ENCODE data around the gene DNASE2. TPM values are rescaled to one million over a fixed set of nuclear protein-coding genes. Genes with fewer than 3 reads are reported as not detected.

DNASE2 gene
- total and polyA plus RNA-seq, 9 donors, result 5.7 to 12.3 (median 10.0) TPM

- H3K27me3 ChIP-seq (ENCODE audit: control insufficient read depth, insufficient read depth, low read length), result peaks cover 62% of the 10 kb centered on the region
- WGBS (ENCODE audit: insufficient coverage), result 87% methylated on average over 3 of the region's 3 CpGs
Measured at GRCh38 chr19:12843999-12844732, 37.1 kb downstream of the DNASE2 start.

GRCh38 chr19:12843328-12843727 lies 37.9 kb downstream of the DNASE2 start:
- Histone ChIP-seq H3K9me3 (replicated peaks; ENCODE audit: control insufficient read depth, low read depth, low read length) (no peaks in the 10 kb centered on the region), H3K4me3 (ENCODE audit: low read length) (no peak overlapping the region), H3K4me1 (ENCODE audit: control insufficient read depth, insufficient read depth, low read length) (peaks cover 16% of the 10 kb centered on the region), H3K27ac (ENCODE audit: low read length) (no peak overlapping the region), H3K36me3 (ENCODE audit: control insufficient read depth, insufficient read depth, low read length) (no peaks in the 10 kb centered on the region), H3K27me3 (ENCODE audit: control insufficient read depth, insufficient read depth, low read length) (peaks cover 71% of the 10 kb centered on the region)
- 87% methylated on average over 6 of the region's 11 CpGs for WGBS (ENCODE audit: insufficient coverage)
- no peak for DNase-seq

More at GRCh38 chr19:12843999-12844732, 37.1 kb downstream of the DNASE2 start:
- DNase-seq, result no peak
- H3K27ac ChIP-seq (ENCODE audit: low read length), result no peak overlapping the region
- H3K4me3 ChIP-seq (ENCODE audit: low read length), result no peak overlapping the region
- H3K9me3 ChIP-seq (replicated peaks; ENCODE audit: control insufficient read depth, low read depth, low read length), result no peaks in the 10 kb centered on the region
- H3K36me3 ChIP-seq (ENCODE audit: control insufficient read depth, insufficient read depth, low read length), result no peaks in the 10 kb centered on the region
- peaks cover 12% of the 10 kb centered on the region for H3K4me1 ChIP-seq (ENCODE audit: control insufficient read depth, insufficient read depth, low read length)

GRCh38 chr19:12842511-12842910 lies 38.7 kb downstream of the DNASE2 start:
- Histone ChIP-seq H3K4me1 (ENCODE audit: control insufficient read depth, insufficient read depth, low read length) (peaks cover 16% of the 10 kb centered on the region), H3K9me3 (replicated peaks; ENCODE audit: control insufficient read depth, low read depth, low read length) (no peaks in the 10 kb centered on the region), H3K4me3 (ENCODE audit: low read length) (no peak overlapping the region), H3K27ac (ENCODE audit: low read length) (no peak overlapping the region), H3K36me3 (ENCODE audit: control insufficient read depth, insufficient read depth, low read length) (no peaks in the 10 kb centered on the region), H3K27me3 (ENCODE audit: control insufficient read depth, insufficient read depth, low read length) (peaks cover 73% of the 10 kb centered on the region)
- DNase-seq, result no peak
- WGBS (ENCODE audit: insufficient coverage), result 93% methylated on average over 18 of the region's 18 CpGs

GRCh38 chr19:12841094-12841493 lies 40.2 kb downstream of the DNASE2 start:
- H3K27ac ChIP-seq (ENCODE audit: low read length), result no peak overlapping the region
- 0% methylated on average over 25 of the region's 29 CpGs for WGBS (ENCODE audit: insufficient coverage)
- H3K9me3 ChIP-seq (replicated peaks; ENCODE audit: control insufficient read depth, low read depth, low read length), result no peaks in the 10 kb centered on the region
- H3K27me3 ChIP-seq (ENCODE audit: control insufficient read depth, insufficient read depth, low read length), result peaks cover 79% of the 10 kb centered on the region
- H3K4me3 ChIP-seq (ENCODE audit: low read length), result no peak overlapping the region
- H3K4me1 ChIP-seq (ENCODE audit: control insufficient read depth, insufficient read depth, low read length), result peaks cover 12% of the 10 kb centered on the region
- H3K36me3 ChIP-seq (ENCODE audit: control insufficient read depth, insufficient read depth, low read length), result no peaks in the 10 kb centered on the region
- DNase-seq, result no peak

- Histone ChIP-seq H3K36me3 (ENCODE audit: control insufficient read depth, insufficient read depth, low read length) (no peaks in the 10 kb centered on the region), H3K27me3 (ENCODE audit: control insufficient read depth, insufficient read depth, low read length) (peaks cover 83% of the 10 kb centered on the region), H3K9me3 (replicated peaks; ENCODE audit: control insufficient read depth, low read depth, low read length) (no peaks in the 10 kb centered on the region), H3K4me3 (ENCODE audit: low read length) (no peak overlapping the region), H3K4me1 (ENCODE audit: control insufficient read depth, insufficient read depth, low read length) (peaks cover 12% of the 10 kb centered on the region), H3K27ac (ENCODE audit: low read length) (no peak overlapping the region)
- no peak for DNase-seq
- 8% methylated on average over 29 of the region's 43 CpGs for WGBS (ENCODE audit: insufficient coverage)
Measured at GRCh38 chr19:12840091-12841079, 40.9 kb downstream of the DNASE2 start.

- DNase-seq, result no peak
- Histone ChIP-seq H3K4me1 (ENCODE audit: control insufficient read depth, insufficient read depth, low read length) (peaks cover 17% of the 10 kb centered on the region), H3K27me3 (ENCODE audit: control insufficient read depth, insufficient read depth, low read length) (peaks cover 90% of the 10 kb centered on the region), H3K4me3 (ENCODE audit: low read length) (no peak overlapping the region), H3K36me3 (ENCODE audit: control insufficient read depth, insufficient read depth, low read length) (no peaks in the 10 kb centered on the region), H3K9me3 (replicated peaks; ENCODE audit: control insufficient read depth, low read depth, low read length) (no peaks in the 10 kb centered on the region), H3K27ac (ENCODE audit: low read length) (no peak overlapping the region)
- WGBS (ENCODE audit: insufficient coverage), result 23% methylated on average over 8 of the region's 21 CpGs
Measured at GRCh38 chr19:12838886-12839756, 42.1 kb downstream of the DNASE2 start.

GRCh38 chr19:12838182-12838885 lies 42.9 kb downstream of the DNASE2 start, which contains the start of gene MAST1:
MAST1 (plus strand) TSS chr19:12838515; CDS start chr19:12838573, 58 bp downstream.
- Histone ChIP-seq H3K27me3 (ENCODE audit: control insufficient read depth, insufficient read depth, low read length) (peaks cover 90% of the 10 kb centered on the region), H3K9me3 (replicated peaks; ENCODE audit: control insufficient read depth, low read depth, low read length) (no peaks in the 10 kb centered on the region), H3K27ac (ENCODE audit: low read length) (no peak within 1 kb of the TSS), H3K4me3 (ENCODE audit: low read length) (no peak within 1 kb of the TSS), H3K4me1 (ENCODE audit: control insufficient read depth, insufficient read depth, low read length) (peaks cover 18% of the 10 kb centered on the region), H3K36me3 (ENCODE audit: control insufficient read depth, insufficient read depth, low read length) (no peaks in the 10 kb centered on the region)
- WGBS (ENCODE audit: insufficient coverage), result under 1% methylated on average over 61 of the region's 69 CpGs
- DNase-seq, result no peak

- WGBS (ENCODE audit: insufficient coverage), result 76% methylated on average over 2 of the region's 4 CpGs
- H3K9me3 ChIP-seq (replicated peaks; ENCODE audit: control insufficient read depth, low read depth, low read length), result no peaks in the 10 kb centered on the region
- no peak for DNase-seq
Measured at GRCh38 chr19:12837225-12837624, 44.0 kb downstream of the DNASE2 start.

GRCh38 chr19:12836529-12836863 lies 44.8 kb downstream of the DNASE2 start:
- Histone ChIP-seq H3K27ac (ENCODE audit: low read length) (no peak overlapping the region), H3K4me1 (ENCODE audit: control insufficient read depth, insufficient read depth, low read length) (peaks cover 26% of the 10 kb centered on the region), H3K27me3 (ENCODE audit: control insufficient read depth, insufficient read depth, low read length) (peaks cover 90% of the 10 kb centered on the region), H3K9me3 (replicated peaks; ENCODE audit: control insufficient read depth, low read depth, low read length) (no peaks in the 10 kb centered on the region), H3K36me3 (ENCODE audit: control insufficient read depth, insufficient read depth, low read length) (no peaks in the 10 kb centered on the region), H3K4me3 (ENCODE audit: low read length) (no peak overlapping the region)
- no peak for DNase-seq
- 3% methylated on average over 5 of the region's 6 CpGs for WGBS (ENCODE audit: insufficient coverage)

More at GRCh38 chr19:12837225-12837624, 44.0 kb downstream of the DNASE2 start:
- peaks cover 26% of the 10 kb centered on the region for H3K4me1 ChIP-seq (ENCODE audit: control insufficient read depth, insufficient read depth, low read length)
- H3K27ac ChIP-seq (ENCODE audit: low read length), result no peak overlapping the region
- H3K4me3 ChIP-seq (ENCODE audit: low read length), result no peak overlapping the region
- no peaks in the 10 kb centered on the region for H3K36me3 ChIP-seq (ENCODE audit: control insufficient read depth, insufficient read depth, low read length)
- peaks cover 94% of the 10 kb centered on the region for H3K27me3 ChIP-seq (ENCODE audit: control insufficient read depth, insufficient read depth, low read length)

Data from muscle of leg (tissue), 11 donors.